ENCODE measurements around the gene TMEM158. TPM values are rescaled to one million over a fixed set of nuclear protein-coding genes. Genes with fewer than 3 reads are reported as not detected.

Gene TMEM158
- total RNA-seq, 2 experiments from 2014 or later = not detected

- Mint-ChIP-seq H3K9me3 (no peaks in the 10 kb centered on the region), H3K27ac (no peak overlapping the region), H3K4me3 (no peak overlapping the region), H3K27me3 (ENCODE audit: low read depth) (no peaks in the 10 kb centered on the region), H3K4me1 (ENCODE audit: low read depth) (no peaks in the 10 kb centered on the region), H3K36me3 (ENCODE audit: low read depth) (no peaks in the 10 kb centered on the region)
- CTCF ChIA-PET = interaction anchor here (0.6 to 0.7 kb wide), 2 partner anchors 21 to 24 kb away, joined by 6 to 8 read pairs; no protein-coding TSS in a partner anchor
- no peak for DNase-seq
- intact Hi-C loops (cut with micrococcal nuclease) = no loop called here
Observed at GRCh38 chr3:45188719-45189659, 37.1 kb downstream of the TMEM158 start.

- Mint-ChIP-seq H3K9me3 (no peaks in the 10 kb centered on the region), H3K36me3 (ENCODE audit: low read depth) (no peaks in the 10 kb centered on the region), H3K4me1 (ENCODE audit: low read depth) (peaks cover 7% of the 10 kb centered on the region), H3K4me3 (no peak overlapping the region), H3K27me3 (ENCODE audit: low read depth) (no peaks in the 10 kb centered on the region), H3K27ac (no peak overlapping the region)
- peak; percentile 23 for DNase-seq
- intact Hi-C loops (cut with micrococcal nuclease) = loop anchor here (1.0 kb wide), 1 partner anchor 16 kb away; no protein-coding TSS in a partner anchor
- CTCF ChIA-PET = interaction anchor here (0.6 kb wide), 1 partner anchor 22 kb away, joined by 6 read pairs; no protein-coding TSS in a partner anchor
Observed at GRCh38 chr3:45187694-45188141, 38.4 kb downstream of the TMEM158 start.

GRCh38 chr3:45186871-45187270 is 39.2 kb downstream of the TMEM158 start:
- no peak overlapping the region for H3K4me3 Mint-ChIP-seq
- CTCF ChIA-PET = no interaction called here

GRCh38 chr3:45185461-45185860 is 40.6 kb downstream of the TMEM158 start:
- intact Hi-C loops (cut with micrococcal nuclease) = no loop called here
- CTCF ChIA-PET = interaction anchor here (1.1 kb wide), 1 partner anchor 145 kb away, joined by 3 read pairs; no protein-coding TSS in a partner anchor
- no peaks in the 10 kb centered on the region for H3K36me3 Mint-ChIP-seq (ENCODE audit: low read depth)
- peaks cover 7% of the 10 kb centered on the region for H3K4me1 Mint-ChIP-seq (ENCODE audit: low read depth)
- H3K27me3 Mint-ChIP-seq (ENCODE audit: low read depth) = no peaks in the 10 kb centered on the region
- no peaks in the 10 kb centered on the region for H3K9me3 Mint-ChIP-seq
- H3K4me3 Mint-ChIP-seq = no peak overlapping the region
- H3K27ac Mint-ChIP-seq = no peak overlapping the region
- no peak for DNase-seq

More at GRCh38 chr3:45186871-45187270, 39.2 kb downstream of the TMEM158 start:
- no peaks in the 10 kb centered on the region for H3K36me3 Mint-ChIP-seq (ENCODE audit: low read depth)
- no peaks in the 10 kb centered on the region for H3K27me3 Mint-ChIP-seq (ENCODE audit: low read depth)
- no peaks in the 10 kb centered on the region for H3K9me3 Mint-ChIP-seq
- intact Hi-C loops (cut with micrococcal nuclease) = loop anchor here (1.0 kb wide), 1 partner anchor 16 kb away; no protein-coding TSS in a partner anchor
- peaks cover 7% of the 10 kb centered on the region for H3K4me1 Mint-ChIP-seq (ENCODE audit: low read depth)
- DNase-seq = no peak
- H3K27ac Mint-ChIP-seq = no peak overlapping the region

GRCh38 chr3:45185052-45185451 is 41.0 kb downstream of the TMEM158 start:
- CTCF ChIA-PET = interaction anchor here (1.1 kb wide), 1 partner anchor 144 kb away, joined by 3 read pairs; no protein-coding TSS in a partner anchor
- intact Hi-C loops (cut with micrococcal nuclease) = no loop called here
- Mint-ChIP-seq H3K4me1 (ENCODE audit: low read depth) (peaks cover 7% of the 10 kb centered on the region), H3K9me3 (no peaks in the 10 kb centered on the region), H3K27me3 (ENCODE audit: low read depth) (no peaks in the 10 kb centered on the region), H3K36me3 (ENCODE audit: low read depth) (no peaks in the 10 kb centered on the region), H3K27ac (no peak overlapping the region), H3K4me3 (no peak overlapping the region)
- no peak for DNase-seq

- Mint-ChIP-seq H3K36me3 (ENCODE audit: low read depth) (no peaks in the 10 kb centered on the region), H3K9me3 (no peaks in the 10 kb centered on the region), H3K4me1 (ENCODE audit: low read depth) (peaks cover 7% of the 10 kb centered on the region), H3K4me3 (no peak overlapping the region), H3K27me3 (ENCODE audit: low read depth) (no peaks in the 10 kb centered on the region), H3K27ac (no peak overlapping the region)
- intact Hi-C loops (cut with micrococcal nuclease) = no loop called here
- CTCF ChIA-PET = interaction anchor here (0.6 kb wide), 1 partner anchor 69 kb away, joined by 3 read pairs; no protein-coding TSS in a partner anchor
- no peak for DNase-seq
Observed at GRCh38 chr3:45183872-45184262, 42.2 kb downstream of the TMEM158 start.

GRCh38 chr3:45182915-45183871 is 42.9 kb downstream of the TMEM158 start:
- no peak overlapping the region for H3K27ac Mint-ChIP-seq
- intact Hi-C loops (cut with micrococcal nuclease) = no loop called here
- peaks cover 7% of the 10 kb centered on the region for H3K4me1 Mint-ChIP-seq (ENCODE audit: low read depth)
- no peak overlapping the region for H3K4me3 Mint-ChIP-seq
- CTCF ChIA-PET = interaction anchor here (0.6 kb wide), 1 partner anchor 68 kb away, joined by 3 read pairs; no protein-coding TSS in a partner anchor
- H3K36me3 Mint-ChIP-seq (ENCODE audit: low read depth) = no peaks in the 10 kb centered on the region
- no peaks in the 10 kb centered on the region for H3K9me3 Mint-ChIP-seq
- no peaks in the 10 kb centered on the region for H3K27me3 Mint-ChIP-seq (ENCODE audit: low read depth)
- no peak for DNase-seq

GRCh38 chr3:45181496-45181895 is 44.6 kb downstream of the TMEM158 start:
- CTCF ChIA-PET = no interaction called here
- Mint-ChIP-seq H3K9me3 (no peaks in the 10 kb centered on the region), H3K4me1 (ENCODE audit: low read depth) (peaks cover 7% of the 10 kb centered on the region), H3K36me3 (ENCODE audit: low read depth) (no peaks in the 10 kb centered on the region), H3K27me3 (ENCODE audit: low read depth) (no peaks in the 10 kb centered on the region), H3K27ac (no peak overlapping the region), H3K4me3 (no peak overlapping the region)
- DNase-seq = no peak
- intact Hi-C loops (cut with micrococcal nuclease) = no loop called here

GRCh38 chr3:45180899-45181298 is 45.2 kb downstream of the TMEM158 start:
- no peak for DNase-seq
- intact Hi-C loops (cut with micrococcal nuclease) = no loop called here
- Mint-ChIP-seq H3K27me3 (ENCODE audit: low read depth) (no peaks in the 10 kb centered on the region), H3K4me3 (no peak overlapping the region), H3K4me1 (ENCODE audit: low read depth) (peaks cover 7% of the 10 kb centered on the region), H3K27ac (no peak overlapping the region), H3K36me3 (ENCODE audit: low read depth) (no peaks in the 10 kb centered on the region), H3K9me3 (no peaks in the 10 kb centered on the region)
- CTCF ChIA-PET = no interaction called here

- CTCF ChIA-PET = no interaction called here
- no peak overlapping the region for H3K4me3 Mint-ChIP-seq
- no peak overlapping the region for H3K27ac Mint-ChIP-seq
Observed at GRCh38 chr3:45180051-45180450, 46.0 kb downstream of the TMEM158 start.

GRCh38 chr3:45179163-45179562 is 46.9 kb downstream of the TMEM158 start:
- CTCF ChIA-PET = no interaction called here
- intact Hi-C loops (cut with micrococcal nuclease) = no loop called here

More at GRCh38 chr3:45180051-45180450, 46.0 kb downstream of the TMEM158 start:
- no peak for DNase-seq
- Mint-ChIP-seq H3K9me3 (no peaks in the 10 kb centered on the region), H3K4me1 (ENCODE audit: low read depth) (peaks cover 7% of the 10 kb centered on the region), H3K36me3 (ENCODE audit: low read depth) (no peaks in the 10 kb centered on the region), H3K27me3 (ENCODE audit: low read depth) (no peaks in the 10 kb centered on the region)
- intact Hi-C loops (cut with micrococcal nuclease) = no loop called here

More at GRCh38 chr3:45179163-45179562, 46.9 kb downstream of the TMEM158 start:
- DNase-seq = no peak
- no peaks in the 10 kb centered on the region for H3K36me3 Mint-ChIP-seq (ENCODE audit: low read depth)
- no peak overlapping the region for H3K27ac Mint-ChIP-seq
- H3K4me1 Mint-ChIP-seq (ENCODE audit: low read depth) = peaks cover 7% of the 10 kb centered on the region
- no peaks in the 10 kb centered on the region for H3K27me3 Mint-ChIP-seq (ENCODE audit: low read depth)
- no peaks in the 10 kb centered on the region for H3K9me3 Mint-ChIP-seq
- H3K4me3 Mint-ChIP-seq = no peak overlapping the region
